Measurements from ENCODE around the gene C2CD4D. TPM values are rescaled to one million over a fixed set of nuclear protein-coding genes. Genes with fewer than 3 reads are reported as not detected.

C2CD4D gene
- total and polyA plus RNA-seq, 2 of the 13 experiments (the other 11 are each of a cell fraction or from before 2014, with no cell fraction given), result not detected

DNA sequence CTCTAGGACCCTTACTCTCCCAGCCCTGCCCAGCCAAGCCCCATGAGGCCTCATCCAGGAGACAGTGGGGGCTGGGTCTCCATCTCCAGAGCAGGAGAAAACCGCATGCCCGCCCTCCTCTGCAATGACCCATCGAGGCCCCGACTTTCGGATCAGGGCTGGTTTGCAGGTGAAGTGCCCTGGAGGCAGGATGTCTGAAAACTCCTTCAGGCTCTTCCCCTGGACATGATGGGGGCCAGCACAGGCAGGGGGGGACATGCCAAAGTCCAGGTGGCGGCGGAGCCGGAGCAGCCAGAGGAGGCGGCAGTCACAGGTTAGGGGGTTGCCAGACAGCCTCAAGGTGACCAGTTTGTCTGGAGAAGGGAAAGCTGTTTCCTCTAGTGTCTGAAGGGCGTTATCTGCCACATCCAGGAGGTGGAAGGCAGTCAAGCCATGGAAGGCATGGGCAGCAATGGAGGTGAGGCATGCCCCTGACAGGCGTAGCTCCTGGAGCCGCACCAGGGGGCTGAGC, 38.3 kb downstream of the C2CD4D start:
- Histone ChIP-seq H2AFZ (ENCODE audit: low read length) (no peak overlapping the region), H3K79me2 (ENCODE audit: insufficient read depth, low read length) (no peaks in the 10 kb centered on the region), H3K36me3 (replicated peaks in 1 of 2; ENCODE audit: control insufficient read depth in 1 of 2, insufficient read depth in 2 of 2, low read length in 2 of 2) (no peaks in the 10 kb centered on the region), H3K27ac (ENCODE audit: extremely low read length, insufficient read depth, low read length) (no peak overlapping the region), H3K9me3 (ENCODE audit: low read length) (no peaks in the 10 kb centered on the region), H3K9ac (ENCODE audit: insufficient read depth, low read depth, low read length) (no peak overlapping the region), H3K4me3 (replicated peaks in 1 of 3; ENCODE audit: insufficient read depth in 1 of 3, low read depth in 2 of 3, low read length in 3 of 3) (no peak overlapping the region), H3K4me2 (ENCODE audit: low read depth, low read length) (no peak overlapping the region; the same call in 1 of the 2 replicates), H3K27me3 (ENCODE audit: control insufficient read depth in 1 of 2, insufficient read depth in 2 of 2, low read length in 2 of 2) (peaks cover 0 to 3% of the 10 kb centered on the region in 2 experiments; a peak in 3 of 5 replicates), H3K4me1 (ENCODE audit: insufficient read depth, low read length) (no peaks in the 10 kb centered on the region), H4K20me1 (ENCODE audit: insufficient read depth, low read length) (no peaks in the 10 kb centered on the region)
- 75% methylated on average over 9 of the region's 12 CpGs for WGBS (ENCODE audit: low lambda C conversion rate)
- intact Hi-C loops (cut with micrococcal nuclease; ENCODE audit: unreplicated experiment) (no loop called here), in situ Hi-C loops (cut with HindIII; ENCODE audit: extremely low pct_ligation_motif_present, low pct_unique_long_range_greater_than_20kb) (no loop called here)
- POLR2A ChIA-PET, result interaction anchor here (1.1 to 1.6 kb wide), 2 partner anchors 11 to 38 kb away, joined by 3 to 5 read pairs; partner anchors contain the start of genes C2CD4D and TDRKH
- no peak for FAIRE-seq
- no peak for TF ChIP-seq ZNF30 (CRISPR knock-in tag; IDR thresholded peaks at IDR 0.05)
- TF ChIP-seq ZFAT (CRISPR knock-in tag; conservative IDR thresholded peaks at IDR 0.05), result no peak
- no peak for TF ChIP-seq ZNF780A (CRISPR knock-in tag; IDR thresholded peaks at IDR 0.05)
- TF ChIP-seq TARDBP (CRISPR knock-in tag; IDR thresholded peaks at IDR 0.05), result no peak
- no peak for TF ChIP-seq KLF15 (CRISPR knock-in tag; IDR thresholded peaks at IDR 0.05; ENCODE audit: borderline replicate concordance)
- TF ChIP-seq SCMH1 (CRISPR knock-in tag; IDR thresholded peaks at IDR 0.05; ENCODE audit: borderline replicate concordance), result no peak
- TF ChIP-seq CEBPG (CRISPR knock-in tag; IDR thresholded peaks at IDR 0.05), result no peak
- no peak for TF ChIP-seq PHF20 (CRISPR knock-in tag; IDR thresholded peaks at IDR 0.05)
- TF ChIP-seq SRSF1 (optimal IDR thresholded peaks at IDR 0.05; ENCODE audit: low read depth, low read length), result no peak
- TF ChIP-seq PCBP1 (IDR thresholded peaks at IDR 0.05; ENCODE audit: borderline replicate concordance, low read depth, low read length), result no peak
- no peak for TF ChIP-seq ZNF468 (CRISPR knock-in tag; IDR thresholded peaks at IDR 0.05)
- no peak for TF ChIP-seq ELF1 (CRISPR knock-in tag; IDR thresholded peaks at IDR 0.05)
- TF ChIP-seq NRL (CRISPR knock-in tag; IDR thresholded peaks at IDR 0.05; ENCODE audit: borderline replicate concordance), result no peak
- TF ChIP-seq SP5 (CRISPR knock-in tag; IDR thresholded peaks at IDR 0.05; ENCODE audit: borderline replicate concordance, low read depth), result no peak
- TF ChIP-seq HDAC2 (CRISPR knock-in tag; IDR thresholded peaks at IDR 0.05), result no peak
- TF ChIP-seq ZSCAN25 (CRISPR knock-in tag; IDR thresholded peaks at IDR 0.05), result no peak
- no peak for TF ChIP-seq ZSCAN12 (CRISPR knock-in tag; IDR thresholded peaks at IDR 0.05)
- no peak for ATAC-seq
- CTCF ChIA-PET (ENCODE audit: low intra/inter-chr PET ratio, low total read pairs), result no interaction called here
- DNase-seq (ENCODE audit: low spot score), result no peak
- BruUV-seq (replicated peaks), result no TSS peak

All from HepG2 (cell line).